Stimulated activated CD8-positive, alpha-beta memory T cell treated with anti-CD3 and anti-CD28 coated beads, Interleukin-12 subunit alpha, Interleukin-12 subunit beta, amount 100 ng/mL, for 24 hours (primary cell): ENCODE measurements around the gene FAM170B.

ENCODE experiments used
- DNase-seq: peaks from one replicate; pipeline ENCODE4 v3.0.0-alpha.2; 2020; ENCODE audit errors: extremely low read depth

Gene FAM170B

DNA sequence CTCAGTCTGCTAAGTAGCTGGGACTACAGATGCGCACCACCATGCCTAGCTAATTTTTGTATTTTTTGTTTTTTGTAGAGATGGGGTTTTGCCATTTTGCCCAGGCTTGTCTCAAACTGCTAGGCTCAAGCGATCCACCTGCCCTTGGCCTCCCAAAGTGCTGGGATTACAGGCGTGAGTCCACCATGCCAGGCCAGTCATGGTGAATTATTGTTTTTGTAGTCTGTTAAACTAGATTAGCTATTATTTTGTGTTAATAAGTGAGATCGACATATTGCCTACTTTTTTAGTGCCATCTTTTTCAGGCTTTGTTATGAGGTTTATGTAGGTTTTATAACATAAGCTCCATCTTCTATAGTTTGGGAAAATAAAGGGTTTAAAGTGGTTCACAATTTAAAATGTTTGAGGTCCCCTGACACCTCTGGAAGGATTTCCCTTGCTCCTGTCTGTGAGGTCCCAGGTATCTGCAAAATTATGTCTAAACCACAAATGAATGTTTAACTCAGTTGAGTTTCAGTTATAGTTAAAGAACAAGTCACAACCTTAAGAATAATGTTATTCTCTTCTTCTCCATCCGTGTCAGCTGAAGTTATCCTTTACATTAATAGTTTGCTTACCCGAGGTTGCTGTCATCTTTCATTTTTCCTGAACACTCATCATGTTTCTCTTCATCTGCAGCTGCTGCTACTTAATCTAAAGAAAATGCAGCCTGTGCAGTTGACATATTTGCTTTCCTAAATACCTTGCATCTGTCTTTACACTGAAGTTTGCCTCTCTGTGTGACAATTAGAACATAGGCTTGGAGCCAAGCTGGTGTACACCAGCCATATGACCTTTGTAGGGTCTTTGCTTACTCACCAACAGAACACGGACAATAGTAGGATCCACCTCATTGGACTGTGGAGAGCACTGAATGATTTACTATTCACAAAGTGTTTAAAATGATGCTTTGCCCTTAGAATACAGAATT, 9.6 kb downstream of the FAM170B start:
- DNase-seq: no peak

DNA sequence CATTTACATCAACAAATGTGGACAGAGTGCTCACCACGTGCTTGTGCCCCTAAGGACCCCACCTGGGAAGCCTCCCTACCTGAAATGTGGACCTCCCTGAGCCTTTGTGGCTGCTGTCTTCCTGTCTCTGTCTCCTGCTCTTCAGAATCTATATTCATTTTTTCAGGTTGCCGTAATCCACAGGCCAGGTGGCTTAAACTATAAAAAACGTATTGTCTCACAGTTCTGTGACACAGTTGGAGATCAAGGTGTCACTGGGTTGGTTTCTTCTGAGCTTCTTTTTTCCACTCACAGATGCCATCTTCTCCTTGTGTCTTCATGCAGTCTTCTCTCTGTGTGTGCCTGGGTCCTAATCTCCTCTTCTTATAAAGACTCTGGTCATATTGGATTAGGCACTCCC, 12.9 kb downstream of the FAM170B start:
- no peak for DNase-seq

- DNase-seq: no peak
Measured at GRCh38 chr10:49119746-49120145, 14.1 kb downstream of the FAM170B start.

- DNase-seq: no peak
Measured at GRCh38 chr10:49118430-49119074, 15.3 kb downstream of the FAM170B start.

GRCh38 chr10:49117376-49118070, 16.3 kb downstream of the FAM170B start:
- no peak for DNase-seq

DNA sequence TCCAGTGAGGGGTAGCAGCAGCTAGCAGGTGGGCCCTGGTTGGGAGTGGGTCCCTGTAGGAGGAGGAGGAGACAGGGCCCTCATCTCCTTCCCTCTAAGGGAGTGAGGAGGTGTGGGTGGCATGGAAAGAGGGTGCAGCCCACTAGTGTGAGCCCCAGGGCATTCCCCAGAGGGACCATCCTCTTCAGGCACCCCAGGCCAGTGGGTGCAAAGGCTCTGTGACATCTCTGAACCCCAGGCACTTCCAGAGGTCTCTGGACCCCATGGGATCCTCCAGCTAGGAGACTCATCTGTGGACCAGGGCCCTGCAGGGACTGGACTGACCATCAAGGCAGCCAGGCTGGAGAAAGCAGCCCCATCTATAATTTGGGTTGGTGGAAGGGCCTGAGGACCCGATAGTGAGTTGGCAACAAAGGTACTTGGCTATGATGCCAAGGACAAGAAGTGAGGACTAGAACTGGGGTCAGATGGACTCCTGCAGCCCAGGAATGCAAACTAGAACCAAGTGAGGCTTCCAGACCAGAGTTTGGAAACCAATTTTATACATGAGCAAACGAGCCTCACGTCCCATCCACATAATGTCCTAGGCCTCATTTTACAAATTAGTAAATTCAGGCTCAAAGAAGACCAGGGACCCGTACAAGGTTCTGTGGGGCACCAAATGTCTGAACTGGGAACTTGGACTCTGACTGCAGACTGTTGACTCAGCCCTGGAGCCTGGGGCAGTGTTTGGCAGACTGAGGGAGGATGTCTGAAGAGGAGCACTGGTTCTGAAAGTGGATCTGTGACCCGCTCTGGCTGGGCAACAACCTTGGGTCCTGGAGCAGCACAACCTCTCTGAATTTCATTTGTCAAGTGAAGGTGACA, 17.1 kb downstream of the FAM170B start:
- DNase-seq: no peak

DNA sequence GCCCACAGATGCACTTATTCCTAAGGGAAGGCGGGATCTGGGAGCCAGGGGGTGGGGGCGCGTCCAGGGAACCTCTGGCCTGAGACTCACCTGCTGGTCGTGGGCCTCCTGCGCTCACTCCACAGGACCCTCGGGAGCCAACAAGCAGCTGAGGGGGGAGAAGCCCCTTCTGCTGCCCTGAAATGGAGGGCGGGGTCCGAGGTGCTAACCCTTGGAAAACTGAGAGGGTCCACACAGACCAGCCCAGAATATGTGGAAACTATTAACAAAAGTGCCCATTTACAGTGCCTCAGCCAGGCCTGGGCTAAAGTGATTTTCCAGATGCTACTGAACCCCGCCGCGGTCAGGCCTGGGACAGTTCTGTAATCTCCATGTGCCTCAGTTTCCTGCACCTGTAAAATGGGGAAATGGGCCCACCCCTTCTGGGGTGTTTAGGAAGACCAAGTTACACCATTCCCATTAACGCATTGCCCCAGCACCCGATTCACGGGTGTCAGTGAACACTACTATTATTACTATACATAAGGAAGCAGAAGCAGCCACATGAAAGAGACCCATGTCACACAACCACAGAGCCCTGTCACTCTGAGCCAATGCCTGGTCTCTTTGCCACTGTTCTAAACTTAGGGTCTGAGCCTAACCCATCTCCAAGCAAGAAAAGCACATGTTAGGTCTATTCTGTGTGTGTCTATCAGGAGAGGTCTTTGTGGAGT, 17.9 kb downstream of the FAM170B start:
- no peak for DNase-seq

DNA sequence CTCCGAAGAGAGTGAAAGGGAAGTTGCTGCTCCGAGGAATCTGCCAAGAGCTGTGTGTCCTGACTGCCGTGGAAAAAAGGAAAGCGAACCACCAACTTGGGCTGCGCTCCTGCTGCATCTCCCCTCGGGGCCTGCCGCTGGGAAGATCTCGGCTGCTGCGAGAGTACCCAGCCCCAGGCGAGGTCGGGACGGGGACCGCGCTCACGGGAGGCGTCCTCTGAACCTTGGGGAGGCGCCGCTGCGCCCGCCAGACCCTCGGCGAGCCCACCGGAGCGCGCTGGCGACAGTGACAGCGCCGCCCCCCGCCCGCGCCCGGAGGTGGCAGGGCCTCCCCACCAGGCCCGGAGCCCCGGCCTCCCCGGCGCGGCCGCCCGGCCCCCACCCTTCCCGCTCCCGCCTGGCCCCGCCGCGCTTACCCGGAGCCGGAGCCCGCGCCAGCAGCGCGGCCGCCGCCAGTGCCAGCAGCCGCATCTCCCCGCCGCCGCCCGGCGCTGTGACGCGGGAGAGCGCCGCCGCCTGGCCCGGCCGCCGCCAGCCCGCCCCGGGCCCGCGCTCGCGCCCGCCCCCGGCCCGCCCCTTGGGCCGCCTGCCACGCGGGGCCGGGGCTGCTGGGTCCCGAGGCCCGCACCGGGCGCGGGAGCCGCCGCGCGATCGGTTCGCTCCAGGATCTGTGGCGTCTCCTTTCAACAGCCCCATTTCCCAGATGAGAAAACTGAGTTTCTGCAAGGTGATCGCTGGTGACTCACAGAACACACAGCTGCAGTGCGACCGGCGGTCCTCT, 18.6 kb downstream of the FAM170B start, which contains the start of gene VSTM4:
Gene VSTM4, minus strand, starts transcription at position 508 of the 781 bp plus-strand sequence. Its CDS starts 37 bp downstream, at position 471.
- no peak for DNase-seq

GRCh38 chr10:49114718-49115014, 19.2 kb downstream of the FAM170B start:
- no peak for DNase-seq

- no peak for DNase-seq
Measured at GRCh38 chr10:49113741-49114141, 20.1 kb downstream of the FAM170B start.

GRCh38 chr10:49112851-49113250, 21.0 kb downstream of the FAM170B start:
- no peak for DNase-seq

GRCh38 chr10:49112098-49112497, 21.7 kb downstream of the FAM170B start:
- no peak for DNase-seq

DNA sequence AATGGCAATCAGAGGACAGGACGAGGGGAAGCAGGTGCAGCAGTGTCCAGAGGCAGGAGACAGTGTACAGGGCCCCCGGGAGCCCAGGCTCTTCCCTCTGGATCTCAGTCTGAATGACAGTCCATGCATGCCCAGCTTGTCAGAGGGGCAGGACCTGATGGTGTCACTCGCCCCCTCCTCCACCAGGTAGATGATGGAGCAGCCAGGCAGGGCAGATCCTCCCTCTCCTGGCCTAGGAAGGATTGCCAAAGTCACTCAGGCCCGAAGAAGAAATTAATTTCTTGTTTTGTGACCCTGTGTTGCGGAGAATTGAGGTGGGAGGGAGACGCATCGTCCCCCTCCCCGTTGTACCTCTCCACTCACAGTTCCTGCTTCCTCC, 22.5 kb downstream of the FAM170B start:
- DNase-seq: no peak

GRCh38 chr10:49110684-49111319, 23.0 kb downstream of the FAM170B start:
- DNase-seq: no peak

GRCh38 chr10:49109669-49110340, 24.0 kb downstream of the FAM170B start:
- DNase-seq: no peak

DNA sequence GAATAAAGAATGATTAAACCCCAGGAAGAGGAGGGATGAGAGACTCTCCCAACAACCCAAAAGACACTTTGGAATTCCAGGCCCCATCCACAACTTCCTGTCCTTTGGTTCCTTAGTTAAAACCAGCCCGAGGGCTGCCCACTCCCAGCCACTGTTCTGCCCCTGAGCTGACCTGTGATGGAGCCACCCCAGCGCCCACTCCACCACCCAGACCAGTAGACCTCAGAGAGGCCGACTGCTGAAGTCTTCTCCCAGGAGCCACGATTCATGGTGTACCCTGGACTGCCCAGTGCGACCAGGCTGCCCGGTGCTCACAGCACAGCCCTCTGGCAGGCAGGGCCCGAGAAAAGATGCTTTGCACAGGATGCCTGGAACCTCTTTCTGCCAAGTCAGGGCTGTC, 25.2 kb downstream of the FAM170B start:
- DNase-seq: no peak

- no peak for DNase-seq
Measured at GRCh38 chr10:49107887-49108267, 25.9 kb downstream of the FAM170B start.

DNA sequence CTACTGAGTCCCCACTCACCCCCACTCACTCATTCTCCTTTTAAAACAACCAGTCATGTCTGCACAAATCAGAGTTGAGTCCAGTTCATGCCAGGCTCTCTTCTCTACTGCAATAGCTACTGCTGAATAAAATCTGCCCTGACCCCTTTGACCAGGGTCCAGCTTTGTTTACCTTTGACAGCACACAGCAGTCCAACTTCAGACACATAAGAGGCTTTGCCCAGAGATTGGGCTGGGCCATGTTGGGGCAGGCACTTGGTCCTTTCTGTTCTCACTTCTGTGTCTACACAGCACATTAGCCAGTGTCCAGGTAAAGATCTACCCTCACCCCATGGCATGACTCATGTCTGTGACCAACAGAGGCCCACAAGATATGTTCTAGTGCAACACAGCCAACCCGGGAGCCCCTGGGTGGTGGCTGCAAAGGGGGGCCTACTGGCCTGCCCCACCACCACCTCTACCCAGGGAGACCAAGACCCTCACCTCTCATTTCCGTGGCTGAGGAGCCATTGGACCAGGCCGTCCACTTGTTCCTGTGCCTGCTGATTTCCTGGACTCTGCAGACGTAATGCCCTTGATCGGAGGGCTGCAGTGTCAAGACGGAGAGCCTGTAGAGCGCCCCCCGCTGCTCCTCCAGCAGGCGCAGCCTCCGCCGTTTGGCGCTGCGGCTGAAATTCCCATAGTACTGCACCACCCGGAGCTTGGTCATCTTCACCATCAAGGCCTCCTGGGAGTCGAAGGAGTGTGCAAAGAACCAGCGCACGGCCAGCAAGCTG, 26.5 kb downstream of the FAM170B start:
- DNase-seq: no peak
